NOMO-1 treated with DMSO at 0.1 percent for 48 hours (cell line): Measurements from ENCODE around the gene CAVIN1.
"Not testable (repeated sequence)": the region's sequence is repeated elsewhere in the genome, so short reads cannot be mapped to it uniquely, and the experiment has no call there.

Experiments
- DNase-seq: peaks from one replicate; lab custom pipeline; 2025; ENCODE audit not compliant: unreplicated experiment; lab: John Stamatoyannopoulos, UW

The CAVIN1 gene

GRCh38 chr17:42381898-42382297 lies 41.2 kb downstream of the CAVIN1 start:
- DNase-seq: no peak

GRCh38 chr17:42380935-42381334 lies 42.1 kb downstream of the CAVIN1 start:
- no peak for DNase-seq

GRCh38 chr17:42378959-42379594 lies 44.0 kb downstream of the CAVIN1 start:
- no peak for DNase-seq

- no peak for DNase-seq
These were observed 44.6 kb downstream of the CAVIN1 start for GRCh38 chr17:42378359-42378958.

GRCh38 chr17:42373896-42374295 lies 49.2 kb downstream of the CAVIN1 start:
- DNase-seq: no peak

GRCh38 chr17:42372142-42372541 lies 50.9 kb downstream of the CAVIN1 start:
- DNase-seq: no peak

- not testable (repeated sequence) for DNase-seq
These were observed 54.1 kb downstream of the CAVIN1 start for GRCh38 chr17:42368797-42369561.

GRCh38 chr17:42368310-42368709 lies 54.7 kb downstream of the CAVIN1 start:
- not testable (repeated sequence) for DNase-seq

- not testable (repeated sequence) for DNase-seq
These were observed 56.7 kb downstream of the CAVIN1 start for GRCh38 chr17:42366176-42367023.

GRCh38 chr17:42365136-42365535 lies 57.9 kb downstream of the CAVIN1 start:
- no peak for DNase-seq

GRCh38 chr17:42363767-42364585 lies 59.1 kb downstream of the CAVIN1 start:
- DNase-seq: no peak

- no peak for DNase-seq
These were observed 59.8 kb downstream of the CAVIN1 start for GRCh38 chr17:42363231-42363630.

- no peak for DNase-seq
These were observed 60.7 kb downstream of the CAVIN1 start for GRCh38 chr17:42362245-42362961.

GRCh38 chr17:42361781-42362186 lies 61.3 kb downstream of the CAVIN1 start:
- DNase-seq: no peak

- not testable (repeated sequence) for DNase-seq
These were observed 62.7 kb downstream of the CAVIN1 start for GRCh38 chr17:42360388-42360787.

- DNase-seq: no peak
These were observed 63.9 kb downstream of the CAVIN1 start for GRCh38 chr17:42359133-42359532.

GRCh38 chr17:42358434-42358833 lies 64.6 kb downstream of the CAVIN1 start:
- no peak for DNase-seq

GRCh38 chr17:42354956-42355843 lies 67.9 kb downstream of the CAVIN1 start:
- DNase-seq: no peak
